ENCODE data around the gene FRRS1L. TPM values are rescaled to one million over a fixed set of nuclear protein-coding genes. Genes with fewer than 3 reads are reported as not detected.

Gene FRRS1L
- total RNA-seq, 1 donor from 2014 or later = 0.50 TPM

DNA sequence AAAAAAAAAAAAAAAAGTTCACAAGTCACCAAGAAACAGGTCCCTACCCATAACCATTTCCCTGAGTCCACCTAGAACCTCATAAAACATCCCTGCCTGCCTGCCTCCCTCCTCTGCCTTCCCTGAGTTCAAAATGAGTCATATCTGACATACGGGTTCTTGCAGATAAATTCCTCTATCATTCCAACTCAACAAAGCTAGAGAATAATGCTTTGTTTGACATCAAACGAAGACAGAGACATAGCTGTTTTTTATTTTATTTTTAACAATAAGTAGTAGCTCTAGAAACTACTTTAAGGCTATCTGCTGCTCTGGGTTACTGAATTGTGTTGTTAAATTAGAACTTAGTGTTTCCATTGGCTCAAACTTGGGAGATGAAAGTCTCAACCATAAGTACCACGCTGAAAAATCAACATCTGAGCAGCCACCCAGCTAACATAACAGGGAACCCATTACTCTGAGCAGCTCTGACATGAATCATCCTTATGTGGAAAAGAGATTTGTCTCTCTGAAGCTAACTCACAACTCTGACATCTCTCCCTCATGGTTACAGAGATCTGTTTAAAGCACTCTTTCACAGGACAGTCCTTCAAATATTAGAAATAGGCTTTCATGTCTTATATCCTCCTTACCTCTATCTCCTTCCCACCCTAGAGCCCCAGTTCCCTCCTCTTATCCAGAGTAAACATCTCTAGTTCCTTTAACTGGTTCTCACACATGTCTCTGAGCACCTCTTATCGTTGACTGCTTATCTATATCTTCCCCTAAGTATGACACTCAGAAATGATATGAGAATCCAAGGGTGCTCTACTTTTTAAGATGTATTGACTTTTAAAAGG lies 59.4 kb downstream of the FRRS1L start:
- peak; percentile 82 for DNase-seq (ENCODE audit: low read depth)

GRCh38 chr9:109101810-109102209 lies 65.2 kb downstream of the FRRS1L start:
- peak; percentile 99 for DNase-seq (ENCODE audit: low read depth)

DNA sequence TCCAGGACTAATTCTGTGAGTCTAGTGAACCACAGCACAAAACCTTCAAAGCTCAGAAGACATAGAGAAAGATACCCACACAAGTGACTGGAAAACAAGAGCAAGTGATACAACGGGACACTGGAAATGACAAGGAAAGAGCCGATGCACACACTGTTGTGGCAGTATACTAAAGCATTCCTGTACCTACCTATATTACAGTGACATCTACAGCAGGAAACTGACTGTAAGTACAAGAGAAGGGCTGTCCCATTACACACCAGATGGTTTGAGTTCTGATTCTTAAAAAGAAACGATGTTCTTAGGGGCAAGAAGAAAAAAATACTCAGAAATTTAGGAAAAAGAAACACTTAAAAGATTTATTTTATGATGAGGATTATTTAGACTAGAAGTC lies 65.8 kb downstream of the FRRS1L start:
- no peak for DNase-seq (ENCODE audit: low read depth)

- DNase-seq (ENCODE audit: low read depth) = peak; percentile 70
Measured at GRCh38 chr9:109100543-109101201, 66.4 kb downstream of the FRRS1L start.

GRCh38 chr9:109098960-109099308 lies 68.1 kb downstream of the FRRS1L start:
- DNase-seq (ENCODE audit: low read depth) = no peak

- DNase-seq (ENCODE audit: low read depth) = peak; percentile 98
Measured at GRCh38 chr9:109098171-109098959, 68.7 kb downstream of the FRRS1L start.

DNA sequence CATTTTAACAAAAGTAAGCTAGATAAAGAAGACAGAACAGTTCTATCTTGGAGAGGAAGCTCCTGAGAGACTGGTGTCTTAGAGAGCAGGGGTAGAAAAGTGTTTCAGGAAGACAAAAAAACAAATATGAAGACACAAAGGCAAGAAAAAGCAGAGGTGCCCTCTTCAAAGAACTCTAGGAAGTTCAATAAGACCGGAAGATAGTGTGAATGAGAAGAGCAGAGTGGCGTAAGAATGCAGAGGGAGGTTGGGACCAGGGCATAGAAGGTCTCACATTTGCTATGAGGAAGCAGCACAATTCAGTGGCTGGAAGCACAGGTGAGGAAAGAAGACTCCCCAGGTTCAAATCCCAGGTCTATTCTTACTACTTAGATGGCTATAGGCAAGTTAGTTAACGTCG lies 69.9 kb downstream of the FRRS1L start:
- DNase-seq (ENCODE audit: low read depth) = no peak

GRCh38 chr9:109095321-109095720 lies 71.7 kb downstream of the FRRS1L start:
- no peak for DNase-seq (ENCODE audit: low read depth)

DNA sequence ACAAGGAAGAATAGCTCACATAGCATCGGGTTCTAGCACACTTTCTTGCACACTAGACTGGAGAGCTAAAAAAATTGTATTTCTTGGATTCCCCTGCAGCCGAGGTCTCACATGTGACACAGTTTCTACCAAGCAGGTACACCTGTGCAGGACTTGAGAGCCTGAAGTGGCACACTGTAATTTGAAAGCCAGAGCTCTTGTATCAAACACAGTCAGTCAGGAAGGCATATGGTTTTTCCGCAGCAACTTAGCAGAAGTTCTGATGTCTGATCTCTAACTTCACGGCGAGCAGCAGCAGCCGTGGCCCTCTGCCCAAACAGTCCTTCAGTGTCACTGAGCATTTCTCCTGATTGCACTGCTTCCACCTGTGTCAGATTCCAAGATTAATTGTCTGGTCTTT lies 72.8 kb downstream of the FRRS1L start:
- DNase-seq (ENCODE audit: low read depth) = no peak

GRCh38 chr9:109092587-109092986 lies 74.5 kb downstream of the FRRS1L start:
- DNase-seq (ENCODE audit: low read depth) = no peak

DNA sequence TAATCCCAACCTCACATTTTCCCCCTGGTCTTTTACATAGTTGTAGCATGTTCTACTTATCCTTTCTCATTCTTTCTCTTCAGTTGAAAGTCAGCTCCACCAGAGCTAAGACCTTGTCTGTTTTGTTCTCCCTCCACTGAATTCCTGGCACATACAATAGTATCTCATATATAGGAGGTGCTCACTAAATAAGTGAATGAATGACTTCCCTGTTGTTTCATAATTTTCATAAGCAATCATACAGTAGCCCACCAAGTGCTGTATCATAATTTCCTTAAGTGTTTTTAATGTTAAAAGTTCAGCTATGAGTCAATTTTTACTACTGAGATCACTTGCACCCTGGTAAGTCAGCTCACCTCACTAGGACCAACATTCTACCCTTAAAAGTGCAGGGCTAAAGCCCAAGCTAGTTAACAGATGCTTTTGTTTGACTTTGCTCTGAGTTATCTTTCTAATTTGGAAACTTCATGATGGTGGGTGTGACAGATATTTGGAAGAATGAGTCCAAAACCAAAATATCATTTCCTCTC lies 74.9 kb downstream of the FRRS1L start:
- no peak for DNase-seq (ENCODE audit: low read depth)

DNA sequence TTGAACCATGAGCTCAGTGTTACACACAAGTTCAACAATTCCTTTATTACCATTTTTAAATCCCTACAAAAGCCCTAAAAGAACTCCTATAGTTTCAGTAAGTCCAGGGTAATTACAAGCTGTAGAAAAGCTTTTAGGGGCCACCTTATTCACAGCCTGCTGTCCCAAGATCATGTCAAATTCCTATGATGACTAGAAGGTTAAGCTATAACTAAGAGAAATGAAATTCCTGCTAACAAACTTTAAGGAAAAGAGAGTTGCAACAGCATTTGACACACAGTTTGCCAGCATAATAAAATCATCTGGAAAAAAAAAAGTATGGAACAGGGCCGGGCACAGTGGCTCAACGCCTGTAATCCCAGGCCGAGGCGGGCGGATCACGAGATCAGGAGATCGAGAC lies 78.8 kb downstream of the FRRS1L start:
- peak; percentile 76 for DNase-seq (ENCODE audit: low read depth)

GRCh38 chr9:109087795-109088194 lies 79.3 kb downstream of the FRRS1L start:
- no peak for DNase-seq (ENCODE audit: low read depth)

GRCh38 chr9:109086221-109086620 lies 80.8 kb downstream of the FRRS1L start:
- no peak for DNase-seq (ENCODE audit: low read depth)

DNA sequence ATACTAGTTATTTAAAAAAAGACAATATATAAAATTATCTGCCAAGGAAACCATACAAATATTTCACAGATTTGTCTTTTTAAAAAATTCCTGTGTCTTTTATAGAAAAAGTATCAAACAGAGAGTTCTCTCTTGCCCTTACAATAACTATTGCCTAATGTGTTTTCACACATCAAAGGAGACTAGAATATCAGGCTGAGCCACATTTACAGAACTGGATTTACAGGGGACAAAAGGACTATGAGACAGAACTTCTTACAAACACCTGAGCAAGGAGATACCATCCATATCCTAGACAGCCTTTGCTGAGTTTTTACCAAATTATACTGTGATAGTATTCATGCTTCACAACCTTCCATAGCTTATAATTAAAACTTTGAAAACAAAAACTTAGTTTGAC lies 81.5 kb downstream of the FRRS1L start:
- DNase-seq (ENCODE audit: low read depth) = no peak

- no peak for DNase-seq (ENCODE audit: low read depth)
Measured at GRCh38 chr9:109083813-109084405, 83.1 kb downstream of the FRRS1L start.

- no peak for DNase-seq (ENCODE audit: low read depth)
Measured at GRCh38 chr9:109083141-109083540, 83.9 kb downstream of the FRRS1L start.

DNA sequence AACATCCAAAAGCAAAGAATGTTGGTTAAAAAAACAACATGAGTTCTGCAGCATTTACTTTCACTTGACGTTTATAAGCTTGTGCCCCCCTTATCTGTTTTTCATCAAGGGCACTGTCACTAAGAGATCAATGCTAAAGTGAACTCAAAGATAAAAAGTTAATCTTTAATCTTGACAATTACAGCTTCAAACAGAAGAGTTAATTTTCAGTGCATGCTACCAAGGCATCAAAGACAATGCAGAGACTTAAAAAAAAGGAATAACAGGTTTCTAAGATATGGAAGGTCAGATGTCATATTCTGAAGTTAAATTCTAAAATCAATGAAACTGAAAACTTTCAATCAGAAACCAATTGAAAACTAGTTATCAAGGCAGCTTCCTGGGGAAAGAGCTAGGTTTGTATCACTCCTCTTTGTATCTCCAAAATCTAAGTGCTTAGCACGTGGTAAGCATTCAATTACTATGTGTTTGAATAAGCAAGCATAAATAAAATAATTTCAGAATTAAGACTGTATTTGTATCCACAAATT lies 84.9 kb downstream of the FRRS1L start:
- no peak for DNase-seq (ENCODE audit: low read depth)
